ENCODE results near the gene AGMAT.

AGMAT gene, protein sequence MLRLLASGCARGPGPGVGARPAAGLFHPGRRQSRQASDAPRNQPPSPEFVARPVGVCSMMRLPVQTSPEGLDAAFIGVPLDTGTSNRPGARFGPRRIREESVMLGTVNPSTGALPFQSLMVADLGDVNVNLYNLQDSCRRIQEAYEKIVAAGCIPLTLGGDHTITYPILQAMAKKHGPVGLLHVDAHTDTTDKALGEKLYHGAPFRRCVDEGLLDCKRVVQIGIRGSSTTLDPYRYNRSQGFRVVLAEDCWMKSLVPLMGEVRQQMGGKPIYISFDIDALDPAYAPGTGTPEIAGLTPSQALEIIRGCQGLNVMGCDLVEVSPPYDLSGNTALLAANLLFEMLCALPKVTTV

DNA sequence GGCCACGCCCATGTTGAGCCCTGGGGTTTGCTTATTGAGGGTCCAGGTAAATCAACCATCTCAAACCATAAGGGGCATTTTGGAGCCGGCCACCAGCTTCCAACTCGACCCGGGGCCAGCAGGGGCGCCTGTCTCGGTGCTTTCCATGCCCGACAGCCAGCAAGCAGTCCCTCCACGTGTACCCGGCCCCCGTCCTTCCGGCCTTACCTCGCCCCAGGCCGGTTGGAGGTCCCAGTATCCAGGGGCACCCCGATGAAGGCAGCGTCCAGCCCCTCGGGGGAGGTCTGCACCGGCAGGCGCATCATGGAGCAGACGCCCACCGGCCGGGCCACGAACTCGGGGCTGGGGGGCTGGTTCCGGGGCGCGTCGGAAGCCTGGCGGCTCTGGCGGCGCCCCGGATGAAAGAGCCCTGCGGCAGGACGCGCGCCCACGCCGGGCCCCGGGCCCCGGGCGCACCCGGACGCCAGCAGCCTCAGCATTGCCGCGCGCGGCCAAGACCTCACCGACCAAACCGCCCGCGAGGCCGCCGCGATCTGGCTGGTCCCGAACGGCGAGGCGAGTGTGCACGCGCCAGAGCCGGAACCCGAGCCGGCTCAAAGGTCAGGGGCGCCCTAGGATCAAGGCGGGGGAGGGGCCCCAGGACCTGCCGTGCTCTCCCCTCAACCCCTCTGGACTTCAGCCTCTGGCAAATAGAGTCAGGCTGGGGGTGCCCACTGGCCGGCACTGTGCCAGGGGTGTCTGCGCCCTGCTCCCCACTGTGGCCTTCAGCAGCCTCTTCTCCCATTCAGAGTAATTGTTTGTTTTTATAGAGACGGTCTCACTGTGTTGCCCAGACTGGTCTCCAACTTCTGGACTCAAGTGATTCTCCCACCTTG is at the start of gene AGMAT:
TSS of gene AGMAT (minus strand) at position 563 of the 875 bp plus-strand sequence. CDS start at position 479, 84 bp downstream.
- TF ChIP-seq, protein P1, sequence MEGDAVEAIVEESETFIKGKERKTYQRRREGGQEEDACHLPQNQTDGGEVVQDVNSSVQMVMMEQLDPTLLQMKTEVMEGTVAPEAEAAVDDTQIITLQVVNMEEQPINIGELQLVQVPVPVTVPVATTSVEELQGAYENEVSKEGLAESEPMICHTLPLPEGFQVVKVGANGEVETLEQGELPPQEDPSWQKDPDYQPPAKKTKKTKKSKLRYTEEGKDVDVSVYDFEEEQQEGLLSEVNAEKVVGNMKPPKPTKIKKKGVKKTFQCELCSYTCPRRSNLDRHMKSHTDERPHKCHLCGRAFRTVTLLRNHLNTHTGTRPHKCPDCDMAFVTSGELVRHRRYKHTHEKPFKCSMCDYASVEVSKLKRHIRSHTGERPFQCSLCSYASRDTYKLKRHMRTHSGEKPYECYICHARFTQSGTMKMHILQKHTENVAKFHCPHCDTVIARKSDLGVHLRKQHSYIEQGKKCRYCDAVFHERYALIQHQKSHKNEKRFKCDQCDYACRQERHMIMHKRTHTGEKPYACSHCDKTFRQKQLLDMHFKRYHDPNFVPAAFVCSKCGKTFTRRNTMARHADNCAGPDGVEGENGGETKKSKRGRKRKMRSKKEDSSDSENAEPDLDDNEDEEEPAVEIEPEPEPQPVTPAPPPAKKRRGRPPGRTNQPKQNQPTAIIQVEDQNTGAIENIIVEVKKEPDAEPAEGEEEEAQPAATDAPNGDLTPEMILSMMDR (IDR thresholded peaks at IDR 0.05; ENCODE audit: unreplicated experiment in 3 of 3) = peak; percentile 36 to 47 (median 38)
- H3K4me1 Mint-ChIP-seq = peaks cover 15% of the 10 kb centered on the region
- H3K27ac Mint-ChIP-seq = peak within 1 kb of the TSS in 2 of 3 experiments; percentile 63 to 86
- H3K36me3 Mint-ChIP-seq (ENCODE audit: low read depth) = no peaks in the 10 kb centered on the region
- H3K9me3 Mint-ChIP-seq = no peaks in the 10 kb centered on the region
- peak within 1 kb of the TSS; percentile 75 to 82 (median 79) for H3K4me3 Mint-ChIP-seq
- peaks cover 16% of the 10 kb centered on the region for H3K27me3 Mint-ChIP-seq (ENCODE audit: low read depth)

DNA sequence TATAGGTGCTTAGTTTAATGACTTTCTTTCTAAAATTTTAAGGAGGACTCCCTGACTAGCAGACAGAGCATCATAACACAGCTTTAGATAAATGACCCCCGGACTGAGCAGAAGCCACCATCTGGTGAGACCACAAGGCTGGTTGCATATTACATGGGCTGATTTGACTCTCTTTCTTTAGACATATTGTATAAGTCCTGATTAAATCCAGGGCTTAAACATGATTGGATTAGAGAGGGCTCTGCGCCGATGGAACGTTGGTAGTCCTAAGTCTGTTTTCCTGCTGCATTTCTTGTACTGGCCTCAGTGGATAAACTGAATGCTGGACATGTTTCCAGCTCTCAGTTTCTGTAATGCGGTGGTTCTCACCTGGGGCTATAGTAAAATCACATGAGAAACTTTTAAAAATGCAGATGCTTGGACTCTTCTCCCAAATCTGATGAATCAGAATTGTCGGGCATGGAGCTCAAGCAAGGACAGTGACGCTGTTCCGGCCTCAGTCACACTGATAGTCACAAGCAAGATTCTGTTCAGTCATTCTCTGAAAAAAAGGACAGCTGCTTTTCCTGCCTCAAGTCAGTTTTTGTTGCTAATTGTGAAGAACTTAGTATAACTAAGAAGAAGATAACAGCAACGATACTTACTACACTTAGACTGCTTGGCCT is 49.0 kb upstream of the AGMAT start:
- Mint-ChIP-seq H3K4me3 (no peak overlapping the region), H3K9me3 (no peaks in the 10 kb centered on the region), H3K27me3 (ENCODE audit: low read depth) (no peaks in the 10 kb centered on the region), H3K36me3 (ENCODE audit: low read depth) (peaks cover 76% of the 10 kb centered on the region), H3K4me1 (no peaks in the 10 kb centered on the region), H3K27ac (no peak overlapping the region)
- TF ChIP-seq, protein P1 (IDR thresholded peaks at IDR 0.05; ENCODE audit: unreplicated experiment in 3 of 3) = no peak

DNA sequence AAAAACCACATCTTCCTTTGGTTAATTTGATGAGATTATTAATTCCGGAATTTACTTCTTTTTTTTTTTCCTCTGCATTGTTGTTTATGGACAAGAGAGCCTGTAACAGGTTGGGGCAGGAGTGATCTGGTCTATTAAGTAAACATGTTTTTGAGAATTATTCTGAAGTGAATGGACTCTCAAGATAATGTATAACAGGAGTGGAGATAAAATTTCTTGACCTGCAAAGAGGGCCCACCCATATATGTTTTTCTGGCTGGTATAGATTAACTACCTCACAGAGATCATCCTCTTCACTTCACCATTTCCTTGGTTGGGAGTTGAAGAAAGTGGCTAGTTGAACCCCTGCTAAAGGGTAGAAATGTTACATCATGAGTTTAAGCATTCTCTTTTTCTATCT is 43.2 kb upstream of the AGMAT start:
- peak overlapping the region in 2 of 3 experiments; percentile 48 to 71 for H3K27ac Mint-ChIP-seq
- H3K27me3 Mint-ChIP-seq (ENCODE audit: low read depth) = no peaks in the 10 kb centered on the region
- no peak overlapping the region for H3K4me3 Mint-ChIP-seq
- H3K36me3 Mint-ChIP-seq (ENCODE audit: low read depth) = peaks cover 51% of the 10 kb centered on the region
- no peaks in the 10 kb centered on the region for H3K9me3 Mint-ChIP-seq
- TF ChIP-seq, protein P1 (IDR thresholded peaks at IDR 0.05; ENCODE audit: unreplicated experiment in 3 of 3) = no peak
- peaks cover 37% of the 10 kb centered on the region for H3K4me1 Mint-ChIP-seq

DNA sequence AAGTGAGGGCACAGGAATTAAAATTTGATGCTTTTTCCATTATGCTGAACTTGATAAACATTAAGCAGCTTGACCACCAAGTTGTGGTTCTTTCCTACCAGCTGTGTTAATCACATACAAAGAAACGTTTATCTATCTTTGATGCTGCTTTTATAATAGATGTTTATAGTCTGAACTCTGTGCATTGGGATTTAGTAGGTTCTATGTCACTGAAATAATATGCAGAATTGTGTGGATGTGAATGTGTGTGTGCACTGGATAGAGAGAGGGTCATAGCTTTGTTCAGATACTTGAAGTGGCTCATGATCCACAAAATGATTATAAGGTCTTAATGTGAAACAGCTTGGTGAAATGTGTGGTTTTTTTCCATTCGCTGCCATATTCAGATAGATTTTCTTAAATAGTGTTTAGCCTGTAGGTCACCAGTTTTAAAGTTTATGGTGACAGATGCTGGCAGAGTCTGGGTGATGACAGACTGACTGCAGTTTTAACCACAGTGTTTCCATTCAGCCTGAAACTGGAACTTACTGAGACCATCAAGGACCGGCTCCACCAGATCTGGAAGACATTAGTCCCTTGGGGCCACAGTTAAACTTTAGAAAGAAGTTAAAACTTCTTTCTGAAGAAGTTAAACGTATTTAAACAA is 42.6 kb upstream of the AGMAT start:
- H3K36me3 Mint-ChIP-seq (ENCODE audit: low read depth) = peaks cover 49% of the 10 kb centered on the region
- H3K4me1 Mint-ChIP-seq = peaks cover 42% of the 10 kb centered on the region
- no peak overlapping the region for H3K4me3 Mint-ChIP-seq
- peak overlapping the region; percentile 48 to 71 (median 51) for H3K27ac Mint-ChIP-seq
- H3K27me3 Mint-ChIP-seq (ENCODE audit: low read depth) = no peaks in the 10 kb centered on the region
- TF ChIP-seq, protein P1 (IDR thresholded peaks at IDR 0.05; ENCODE audit: unreplicated experiment in 3 of 3) = no peak
- no peaks in the 10 kb centered on the region for H3K9me3 Mint-ChIP-seq

DNA sequence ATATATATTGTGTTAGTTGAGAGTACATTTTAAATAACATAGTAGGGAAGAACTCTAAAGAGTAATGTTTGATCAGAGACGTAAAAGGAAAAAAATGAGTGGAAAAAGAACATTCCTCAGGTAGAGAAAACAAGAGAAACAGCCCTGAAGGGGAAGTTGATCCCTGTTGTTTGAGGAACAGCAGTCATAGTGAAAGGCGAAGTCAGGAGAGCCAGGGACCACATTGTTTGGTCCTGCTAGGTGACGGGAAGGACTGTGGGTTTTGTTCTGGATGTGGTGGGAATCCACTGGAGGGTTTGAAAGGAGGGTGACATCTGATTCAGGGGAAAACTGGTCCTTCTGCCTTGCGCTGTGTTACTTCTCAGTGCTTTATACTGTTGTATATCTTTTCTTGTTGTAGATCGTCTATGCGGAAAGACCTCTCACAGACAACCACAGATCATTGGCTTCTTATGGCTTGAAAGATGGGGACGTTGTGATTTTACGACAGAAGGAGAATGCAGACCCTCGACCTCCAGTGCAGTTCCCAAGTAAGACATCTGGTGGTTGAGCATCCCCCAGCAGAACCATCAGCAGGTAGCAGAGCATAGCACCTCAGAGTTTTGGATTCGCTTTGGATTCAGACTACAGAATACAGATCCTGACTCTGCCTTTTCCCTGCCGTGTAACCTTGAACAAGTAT is 41.6 kb upstream of the AGMAT start:
- Mint-ChIP-seq H3K36me3 (ENCODE audit: low read depth) (peaks cover 42% of the 10 kb centered on the region), H3K9me3 (no peaks in the 10 kb centered on the region), H3K4me1 (peaks cover 51% of the 10 kb centered on the region), H3K27me3 (ENCODE audit: low read depth) (no peaks in the 10 kb centered on the region), H3K4me3 (no peak overlapping the region), H3K27ac (peak overlapping the region in 2 of 3 experiments; percentile 2 to 6)
- TF ChIP-seq, protein P1 (IDR thresholded peaks at IDR 0.05; ENCODE audit: unreplicated experiment in 3 of 3) = no peak
